ENCODE data around the gene ACADSB.

The ACADSB gene

DNA sequence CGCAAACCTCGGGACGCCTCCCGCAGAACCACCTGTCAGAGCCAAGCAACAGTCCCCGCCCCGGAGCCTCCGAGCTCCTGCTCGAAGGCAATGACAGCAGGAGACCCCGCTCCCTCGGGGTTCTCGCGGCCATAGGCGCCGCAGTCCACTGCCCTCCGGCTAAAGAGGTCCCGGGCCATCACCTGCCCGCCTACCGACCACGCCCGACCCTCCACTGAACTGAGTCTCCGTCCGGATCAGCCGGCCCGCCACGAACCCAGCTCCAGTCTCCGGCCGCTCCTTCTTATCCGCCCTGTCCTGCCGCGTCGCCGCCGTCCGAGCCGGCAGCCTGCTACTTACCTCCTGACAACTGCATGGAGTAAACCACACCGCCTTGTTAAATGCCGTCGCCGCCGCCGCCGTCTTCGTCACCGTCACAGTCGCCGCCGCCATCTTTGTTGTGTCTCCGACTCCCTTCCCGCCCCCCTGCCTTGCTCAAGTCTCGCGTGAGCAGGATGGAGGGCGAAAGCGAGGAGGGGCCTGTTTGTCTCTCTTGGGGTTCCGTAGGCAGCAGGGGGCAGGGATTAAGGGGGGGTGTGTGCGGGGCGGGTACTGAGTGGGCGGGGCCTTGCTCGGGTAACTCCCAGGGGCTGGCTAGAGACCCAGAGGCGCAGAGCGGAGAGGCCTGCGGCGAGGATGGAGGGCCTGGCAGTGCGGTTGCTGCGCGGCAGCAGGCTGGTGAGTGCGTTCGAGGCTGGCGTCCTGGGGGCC is at the start of gene ACADSB, which contains the start of gene IKZF5:
ACADSB (plus strand) TSS at position 652 of the 750 bp plus-strand sequence; CDS start at position 676, 24 bp downstream.
IKZF5 (minus strand) TSS at position 441 of the 750 bp plus-strand sequence. CDS start 10,170 bp downstream, outside the sequence.
- peak; percentile 96 for DNase-seq

- DNase-seq = no peak
Observed at GRCh38 chr10:122962405-122962804, 46.4 kb upstream of the ACADSB start.

DNA sequence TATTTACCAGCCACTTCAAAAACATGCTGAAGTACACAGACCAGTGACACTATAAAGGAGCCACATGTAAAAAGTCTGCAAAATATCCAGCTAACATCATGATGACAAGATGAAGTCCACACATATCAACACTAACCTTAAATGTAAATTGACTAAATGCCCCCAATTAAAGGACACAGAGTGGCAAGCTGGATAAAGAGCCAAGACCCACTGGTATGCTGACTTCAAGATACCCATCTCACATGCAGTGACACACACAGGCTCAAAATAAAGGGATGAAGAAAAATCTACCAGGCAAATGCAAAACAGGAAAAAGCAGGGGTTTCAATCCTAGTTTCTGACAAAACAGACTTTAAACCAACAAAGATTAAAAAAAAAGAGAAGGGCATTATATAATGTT is 41.9 kb upstream of the ACADSB start:
- no peak for DNase-seq

GRCh38 chr10:122968698-122969097 is 40.1 kb upstream of the ACADSB start:
- no peak for DNase-seq

GRCh38 chr10:122974023-122974422 is 34.8 kb upstream of the ACADSB start:
- DNase-seq = no peak

GRCh38 chr10:122974543-122975064 is 34.2 kb upstream of the ACADSB start:
- DNase-seq = no peak

DNA sequence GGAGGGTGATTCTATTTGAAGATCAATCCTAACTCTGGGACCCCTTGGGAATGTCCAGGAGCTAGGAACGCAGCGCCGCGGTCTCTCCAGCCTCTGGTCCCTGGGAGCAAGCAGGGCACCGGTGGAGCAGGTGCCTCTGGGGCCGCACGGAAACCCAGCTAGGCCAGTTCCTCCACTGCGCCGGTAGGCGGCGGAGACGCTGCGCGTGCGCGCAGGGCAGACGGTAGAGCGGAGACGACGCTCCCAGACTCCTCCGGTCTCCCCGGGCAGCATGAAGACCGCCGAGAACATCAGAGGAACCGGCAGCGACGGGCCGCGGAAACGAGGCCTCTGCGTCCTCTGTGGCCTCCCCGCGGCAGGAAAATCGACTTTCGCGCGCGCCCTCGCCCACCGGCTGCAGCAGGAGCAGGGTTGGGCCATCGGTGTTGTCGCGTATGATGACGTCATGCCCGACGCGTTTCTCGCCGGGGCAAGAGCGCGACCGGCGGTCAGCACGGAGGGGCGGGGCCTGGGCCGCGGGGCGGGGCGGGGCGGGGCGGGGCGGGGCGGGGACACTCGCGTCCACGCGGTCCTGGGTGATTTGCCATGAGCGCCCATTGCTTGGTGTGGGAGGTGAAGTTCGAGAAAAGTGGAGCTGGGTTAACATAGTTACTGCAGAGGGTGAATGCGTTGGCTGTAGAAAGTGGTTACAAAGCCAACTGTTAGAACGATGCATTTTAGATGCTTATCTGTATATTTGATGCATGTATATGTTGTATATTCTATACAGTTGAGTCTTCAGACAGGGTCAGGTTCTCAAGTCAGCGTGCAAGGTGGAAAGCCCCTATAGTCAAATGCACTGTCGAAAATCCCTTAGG is 28.4 kb upstream of the ACADSB start, which contains the start of gene PSTK:
PSTK (plus strand) TSS at position 193 of the 857 bp plus-strand sequence; CDS start at position 272, 79 bp downstream.
- DNase-seq = peak; percentile 87

- DNase-seq = no peak
Observed at GRCh38 chr10:122981066-122981464, 27.7 kb upstream of the ACADSB start.

GRCh38 chr10:122983898-122984297 is 24.9 kb upstream of the ACADSB start:
- DNase-seq = no peak

- no peak for DNase-seq
Observed at GRCh38 chr10:122984708-122985107, 24.1 kb upstream of the ACADSB start.

GRCh38 chr10:122986335-122986734 is 22.5 kb upstream of the ACADSB start:
- no peak for DNase-seq

DNA sequence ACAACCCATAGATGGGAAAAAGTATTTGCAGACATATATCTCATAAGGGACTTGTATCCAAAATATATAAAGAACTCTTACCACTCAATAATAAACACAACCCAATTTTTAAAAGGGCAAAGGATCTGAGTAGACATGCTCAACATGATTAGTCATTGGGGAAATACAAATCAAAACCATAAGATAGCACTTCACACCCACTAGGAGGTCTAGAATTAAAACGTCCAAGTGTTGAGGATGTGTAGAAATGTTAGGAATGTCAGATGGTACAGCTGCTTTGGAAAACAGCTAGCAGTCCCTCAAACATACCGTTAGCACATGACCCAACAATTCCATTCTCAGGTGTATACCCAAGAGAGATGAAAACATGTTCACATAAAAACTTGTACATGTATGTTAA is 20.3 kb upstream of the ACADSB start:
- no peak for DNase-seq

- no peak for DNase-seq
Observed at GRCh38 chr10:122990278-122990677, 18.5 kb upstream of the ACADSB start.

- no peak for DNase-seq
Observed at GRCh38 chr10:122992031-122992585, 16.7 kb upstream of the ACADSB start.

- DNase-seq = no peak
Observed at GRCh38 chr10:122993797-122994336, 14.9 kb upstream of the ACADSB start.

DNA sequence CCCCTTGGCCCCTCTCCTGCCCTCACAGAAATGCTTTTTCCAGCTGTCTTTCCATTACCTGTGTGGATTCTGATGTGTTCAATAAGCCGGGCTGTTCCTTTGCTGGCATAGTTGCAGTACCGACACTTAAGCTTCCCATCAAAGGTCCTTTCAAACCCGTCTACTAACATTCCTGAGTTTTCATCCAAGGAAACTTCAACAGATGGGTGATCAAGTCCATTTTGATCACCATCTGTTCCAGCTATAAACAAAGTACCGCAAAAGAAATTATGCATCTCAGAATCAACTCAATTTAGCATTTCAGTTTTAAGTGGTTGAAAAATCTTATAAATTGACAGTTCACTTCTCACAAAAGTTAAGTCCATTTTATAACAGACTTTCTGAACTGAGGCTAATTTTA is 12.9 kb upstream of the ACADSB start:
- no peak for DNase-seq

- DNase-seq = no peak
Observed at GRCh38 chr10:122997864-122998263, 10.9 kb upstream of the ACADSB start.

DNA sequence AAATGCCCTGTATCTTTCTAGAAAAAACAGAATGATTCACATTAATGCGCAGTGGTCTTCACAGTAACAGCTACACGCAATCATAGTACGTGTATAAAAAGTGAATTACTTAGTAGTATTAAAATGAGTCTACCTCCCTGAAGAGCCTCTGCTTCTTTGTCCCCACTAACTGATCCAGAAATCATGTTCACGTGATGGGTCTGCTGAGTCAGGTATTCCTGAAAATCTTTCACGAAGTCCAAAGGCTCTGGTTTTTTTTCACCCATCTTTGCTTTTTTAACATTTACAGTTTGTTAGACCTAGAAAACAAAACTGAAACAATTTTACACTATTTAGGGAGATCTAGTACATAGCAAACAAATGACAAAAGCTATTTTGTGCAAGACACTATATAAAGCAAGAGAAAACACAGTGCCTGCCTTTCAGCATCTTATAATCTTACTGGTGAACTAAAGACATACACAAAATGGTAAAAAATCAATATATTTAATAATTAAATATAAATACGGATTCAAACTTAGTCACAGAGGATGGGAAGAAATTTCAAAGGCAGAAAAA is 10.4 kb upstream of the ACADSB start:
- no peak for DNase-seq

- DNase-seq = no peak
Observed at GRCh38 chr10:122998934-122999333, 9.9 kb upstream of the ACADSB start.

DNA sequence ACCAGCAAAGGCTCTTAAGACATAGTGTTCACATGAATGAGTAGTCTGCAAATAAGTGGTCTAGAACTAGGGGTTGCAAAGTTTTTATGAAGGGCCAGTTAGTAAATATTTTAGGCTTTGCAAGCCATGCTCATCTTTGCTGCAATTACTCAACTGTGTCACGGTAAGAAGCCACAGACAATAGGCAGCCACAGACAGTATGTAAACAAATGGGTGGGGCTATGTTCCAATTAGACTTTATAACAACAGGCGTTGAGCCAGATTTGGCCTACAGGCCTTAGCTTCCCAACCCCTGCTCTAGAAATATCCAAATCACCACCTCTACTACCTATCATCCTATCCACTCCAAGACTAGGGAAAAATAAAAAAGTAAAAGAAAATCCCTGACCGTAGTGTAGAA is 9.5 kb upstream of the ACADSB start:
- no peak for DNase-seq

DNA sequence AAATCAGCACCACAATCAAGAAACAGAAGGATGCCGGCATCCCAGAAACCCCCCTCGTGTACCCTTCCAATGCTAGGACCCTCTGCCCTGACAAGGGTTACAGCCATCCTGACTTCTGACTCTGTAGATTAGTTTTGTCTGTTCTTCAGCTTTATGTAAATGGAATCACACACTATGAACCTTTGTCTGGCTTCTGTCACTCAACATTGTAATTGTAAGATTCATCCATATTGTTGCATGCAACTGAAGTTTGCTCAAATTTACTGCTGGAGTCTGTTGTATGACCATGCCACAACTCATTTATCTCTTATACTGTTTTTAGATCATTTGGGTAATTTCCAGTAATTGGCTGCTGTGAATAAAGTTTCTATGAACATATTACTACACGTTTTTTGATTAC is 8.7 kb upstream of the ACADSB start:
- no peak for DNase-seq

DNA sequence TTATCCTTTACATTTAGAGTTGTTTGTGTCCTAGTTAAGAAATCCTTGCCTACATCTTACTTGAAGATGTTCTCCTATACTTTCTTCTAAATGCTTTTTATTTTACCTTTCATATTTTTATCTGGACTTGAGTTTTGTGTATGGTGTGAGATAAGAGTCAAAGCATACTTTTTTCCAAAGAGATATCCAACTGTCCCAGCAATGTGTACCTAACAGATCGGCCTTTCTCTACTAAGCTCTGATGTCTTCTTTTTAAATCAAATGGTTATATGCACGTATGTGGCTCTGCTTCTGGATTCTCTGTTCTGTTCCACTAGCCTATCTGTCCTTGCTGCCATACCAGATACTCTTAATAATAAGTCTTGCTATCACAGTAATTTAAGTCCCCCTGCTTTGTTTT is 7.4 kb upstream of the ACADSB start:
- DNase-seq = no peak

- DNase-seq = no peak
Observed at GRCh38 chr10:123004298-123004697, 4.5 kb upstream of the ACADSB start.

Data from activated CD8-positive, alpha-beta memory T cell treated with anti-CD3 and anti-CD28 coated beads, Interleukin-2, amount 50 U/mL, for 4 hours (primary cell).